PC-9 (cell line): ENCODE results near the gene AGAP1.

Source experiments
- EZH2 ChIP-seq: fragments of 200-600 bp; sonication (generic); IDR thresholded peaks from 2 replicates; pipeline ENCODE4 v1.8.0; 2017; ENCODE audit warnings: antibody characterized with exemption, low read depth
- TF ChIP-seq, protein P1 (sequence below): fragments of 200-600 bp; sonication (generic); conservative IDR thresholded peaks from 2 replicates; pipeline ENCODE4 v1.6.1; 2017; ENCODE audit warnings: mixed run types, antibody characterized with exemption, mild to moderate bottlenecking, moderate library complexity

DNA sequence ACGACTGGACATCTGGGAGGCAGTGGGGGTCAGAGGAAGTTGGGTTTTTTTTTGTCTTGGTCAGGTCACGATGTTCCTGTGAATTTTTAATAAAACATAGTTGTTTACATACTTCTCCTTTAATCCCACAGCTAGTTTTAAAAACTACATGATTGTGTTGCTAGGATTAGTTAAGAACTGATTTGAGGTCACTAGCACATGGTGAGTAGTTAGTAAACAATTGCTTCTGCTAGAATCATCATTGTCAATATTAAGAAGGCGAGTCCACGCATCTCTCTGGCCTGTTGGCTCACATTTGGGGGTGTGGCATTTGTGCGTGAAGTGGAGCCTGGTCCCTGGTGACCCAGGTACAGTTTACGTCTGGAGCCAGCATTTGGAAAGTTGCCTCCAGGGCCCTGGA is 59.4 kb downstream of the AGAP1 start:
- TF ChIP-seq, protein P1, sequence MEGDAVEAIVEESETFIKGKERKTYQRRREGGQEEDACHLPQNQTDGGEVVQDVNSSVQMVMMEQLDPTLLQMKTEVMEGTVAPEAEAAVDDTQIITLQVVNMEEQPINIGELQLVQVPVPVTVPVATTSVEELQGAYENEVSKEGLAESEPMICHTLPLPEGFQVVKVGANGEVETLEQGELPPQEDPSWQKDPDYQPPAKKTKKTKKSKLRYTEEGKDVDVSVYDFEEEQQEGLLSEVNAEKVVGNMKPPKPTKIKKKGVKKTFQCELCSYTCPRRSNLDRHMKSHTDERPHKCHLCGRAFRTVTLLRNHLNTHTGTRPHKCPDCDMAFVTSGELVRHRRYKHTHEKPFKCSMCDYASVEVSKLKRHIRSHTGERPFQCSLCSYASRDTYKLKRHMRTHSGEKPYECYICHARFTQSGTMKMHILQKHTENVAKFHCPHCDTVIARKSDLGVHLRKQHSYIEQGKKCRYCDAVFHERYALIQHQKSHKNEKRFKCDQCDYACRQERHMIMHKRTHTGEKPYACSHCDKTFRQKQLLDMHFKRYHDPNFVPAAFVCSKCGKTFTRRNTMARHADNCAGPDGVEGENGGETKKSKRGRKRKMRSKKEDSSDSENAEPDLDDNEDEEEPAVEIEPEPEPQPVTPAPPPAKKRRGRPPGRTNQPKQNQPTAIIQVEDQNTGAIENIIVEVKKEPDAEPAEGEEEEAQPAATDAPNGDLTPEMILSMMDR: no peak
- TF ChIP-seq EZH2: no peak
